Endothelial cell of umbilical vein (primary cell): ENCODE results near the gene TMSB10. TPM values are rescaled to one million over a fixed set of nuclear protein-coding genes. Genes with fewer than 3 reads are reported as not detected.
"Not testable (repeated sequence)": the region's sequence is repeated elsewhere in the genome, so short reads cannot be mapped to it uniquely, and the experiment has no call there.

ENCODE experiments used
- BruUV-seq: library from RNA; stranded (reverse); fragments of 400-500 nt; replicated peaks from 2 replicates; lab custom pipeline; 2021; lab: Mats Ljungman, UMichigan
- CTCF ChIA-PET: fragments of 300-600, 350-600 bp; sonication (Branson Sonifier 250); formaldehyde crosslinking; loops from one replicate; lab custom pipeline; 2021; ENCODE audit warnings: antibody characterized with exemption, inconsistent platforms; lab: Charles Lee
- POLR2A ChIA-PET: fragments of 300-600, 350-600 bp; sonication (Branson Sonifier 250); formaldehyde crosslinking; loops from one replicate; lab custom pipeline; 2021; ENCODE audit warnings: antibody characterized with exemption, inconsistent platforms; lab: Charles Lee
- DNase-seq: peaks from one replicate; pipeline ENCODE4 v3.0.0-alpha.2; 2011; ENCODE audit warnings: low read depth, low spot score
- FAIRE-seq: peaks from 2 replicates; lab custom pipeline; 2011; peaks lifted over from hg19 to GRCh38; lab: Jason Lieb, UNC
- H2AFZ ChIP-seq: 2 replicates; pipeline ENCODE4 v1.6.0; 2012; ENCODE audit warnings: low read depth, low read length, control low read depth, inconsistent platforms
- H3K27ac ChIP-seq: 2 replicates; pipeline ENCODE4 v1.5.1; 2011; ENCODE audit warnings: low read depth, mild to moderate bottlenecking, control low read depth, low read length, moderate library complexity; ENCODE audit not compliant: insufficient read depth
- H3K27me3 ChIP-seq, 2 experiments: 2 replicates each; pipeline versions ENCODE4 v1.6.0 to v1.6.1; 2011; ENCODE audit warnings: low read length in 2 of 2, mixed read lengths in 1 of 2; ENCODE audit not compliant: control insufficient read depth in 2 of 2, insufficient read depth in 2 of 2
- H3K36me3 ChIP-seq, 2 experiments: 2 replicates in 1 of 2; 3 replicates in 1 of 2; pipeline ENCODE4 v1.5.1; 2011; ENCODE audit warnings: low read length in 2 of 2, mild to moderate bottlenecking in 1 of 2, moderate library complexity in 1 of 2; ENCODE audit not compliant: control insufficient read depth in 2 of 2, insufficient read depth in 2 of 2; ENCODE audit errors: extremely low read depth in 1 of 2
- H3K4me1 ChIP-seq: 3 replicates; pipeline ENCODE4 v1.5.1; 2011; ENCODE audit warnings: mild to moderate bottlenecking, low read length; ENCODE audit not compliant: control insufficient read depth, insufficient read depth; ENCODE audit errors: extremely low read depth
- H3K4me2 ChIP-seq: 2 replicates; pipeline ENCODE4 v1.6.1; 2011; ENCODE audit warnings: low read length, control low read depth, mixed read lengths; ENCODE audit not compliant: insufficient read depth
- H3K4me3 ChIP-seq, 3 experiments: fragments of 200-600 bp in 1 of 3; sonication (generic), shearing (Covaris generic) in 1 of 3; replicated peaks in 1 of 3; 2 replicates each; pipeline ENCODE4 v1.5.1; 2011 to 2016; ENCODE audit warnings: control low read depth in 3 of 3, low read length in 3 of 3, mild to moderate bottlenecking in 2 of 3, inconsistent platforms in 1 of 3, low read depth in 1 of 3, moderate library complexity in 1 of 3; ENCODE audit not compliant: insufficient read depth in 1 of 3
- H3K79me2 ChIP-seq: 2 replicates; pipeline ENCODE4 v1.6.0; 2012; ENCODE audit warnings: low read length, inconsistent platforms; ENCODE audit not compliant: control insufficient read depth, insufficient read depth
- H3K9ac ChIP-seq: replicated peaks from 2 replicates; pipeline ENCODE3; 2011; ENCODE audit warnings: low read length, control low read depth; ENCODE audit not compliant: insufficient read depth; ENCODE audit errors: extremely low read depth
- H3K9me1 ChIP-seq: replicated peaks from 3 replicates; pipeline ENCODE4 v1.6.0; 2011; ENCODE audit warnings: mild to moderate bottlenecking, low read length; ENCODE audit not compliant: control insufficient read depth, insufficient read depth; ENCODE audit errors: extremely low read depth
- H3K9me3 ChIP-seq: replicated peaks from 2 replicates; pipeline ENCODE4 v1.5.1; 2012; ENCODE audit warnings: low read length, inconsistent platforms; ENCODE audit not compliant: control insufficient read depth, insufficient read depth
- H4K20me1 ChIP-seq: replicated peaks from 2 replicates; pipeline ENCODE3; 2011; ENCODE audit warnings: mild to moderate bottlenecking, low read length; ENCODE audit not compliant: control insufficient read depth, insufficient read depth; ENCODE audit errors: extremely low read depth
- CTCF ChIP-seq, 2 donors: IDR thresholded peaks; 1 replicate in 1 of 2; 2 replicates in 1 of 2; pipeline ENCODE4 v1.5.1; 2011; ENCODE audit warnings: low read length in 2 of 2, mild to moderate bottlenecking in 2 of 2, moderate library complexity in 2 of 2, control low read depth in 1 of 2, inconsistent platforms in 1 of 2, low read depth in 1 of 2; ENCODE audit not compliant: insufficient read depth in 1 of 2; ENCODE audit errors: extremely low read depth in 1 of 2
- EZH2 ChIP-seq: IDR thresholded peaks from 2 replicates; pipeline ENCODE4 v1.6.1; 2012; ENCODE audit warnings: borderline replicate concordance, low read depth, mild to moderate bottlenecking, moderate library complexity, low read length, inconsistent platforms; ENCODE audit not compliant: severe bottlenecking
- FOS ChIP-seq: IDR thresholded peaks from 2 replicates; pipeline ENCODE4 v1.6.1; 2011; ENCODE audit warnings: mild to moderate bottlenecking, low read length, moderate library complexity, borderline replicate concordance; ENCODE audit not compliant: insufficient read depth
- GATA2 ChIP-seq: IDR thresholded peaks from 2 replicates; pipeline ENCODE4 v1.7.0; 2011; ENCODE audit warnings: low read depth, mild to moderate bottlenecking, moderate library complexity, mixed read lengths, low read length; ENCODE audit not compliant: insufficient read length, insufficient read depth
- JUN ChIP-seq: IDR thresholded peaks from 2 replicates; pipeline ENCODE4 v1.6.1; 2011; ENCODE audit warnings: borderline replicate concordance, low read depth; ENCODE audit not compliant: insufficient read length, insufficient read depth
- MAX ChIP-seq: IDR thresholded peaks from 2 replicates; pipeline ENCODE4 v1.6.1; 2011; ENCODE audit not compliant: insufficient read depth, insufficient read length
- MYC ChIP-seq: IDR thresholded peaks from one replicate; pipeline ENCODE4 v1.6.1; 2011; ENCODE audit warnings: mild to moderate bottlenecking, low read depth, low read length
- POLR2A ChIP-seq: IDR thresholded peaks from 2 replicates; pipeline ENCODE4 v1.6.1; 2012; ENCODE audit warnings: low read depth, mild to moderate bottlenecking, control low read depth, low read length
- POLR2AphosphoS5 ChIP-seq: IDR thresholded peaks from 2 replicates; pipeline ENCODE4 v1.6.1; 2012; ENCODE audit warnings: low read depth, mild to moderate bottlenecking, control low read depth, low read length, moderate library complexity; ENCODE audit not compliant: insufficient read depth
- dilution Hi-C: fragments of 300-500 bp; cut with MboI; formaldehyde crosslinking; loops from one replicate; pipeline ENCODE4 v1.15.0; 2019; ENCODE audit warnings: low sequenced_read_pairs; ENCODE audit not compliant: extremely low pct_ligation_motif_present
- intact Hi-C: fragments of 100-400 bp; cut with micrococcal nuclease; formaldehyde crosslinking; loops from one replicate; pipeline ENCODE4 v1.10.0; 2022
- polyA plus RNA-seq, 4 experiments: library from polyadenylated mRNA; depleted of rRNA in 3 of 4; stranded (reverse) in 3 of 4; unstranded in 1 of 4; fragments of >200 nt; gene quantifications; 2 replicates each; pipeline versions ENCODE4 v1.2.1 to v1.2.3, GENCODE V29; 2011 to 2012; ENCODE audit warnings: missing spikeins in 1 of 4
- total RNA-seq: library from RNA; stranded (reverse); gene quantifications from 2 replicates; pipeline ENCODE4 v1.2.3, GENCODE V29; 2021

The TMSB10 gene
- total and polyA plus RNA-seq, 2 donors (not counting 3 experiments of a cell fraction or from before 2014, with no cell fraction given): 2,774 to 4,015 TPM

GRCh38 chr2:84914334-84914733 is 8.9 kb downstream of the TMSB10 start:
- Histone ChIP-seq H3K9me3 (no peaks in the 10 kb centered on the region), H3K27me3 (no peaks in the 10 kb centered on the region), H3K4me2 (no peak overlapping the region), H3K27ac (no peak overlapping the region), H3K4me3 (no peak overlapping the region), H4K20me1 (no peaks in the 10 kb centered on the region), H3K36me3 (no peaks in the 10 kb centered on the region), H2AFZ (no peak overlapping the region), H3K9me1 (no peaks in the 10 kb centered on the region), H3K9ac (no peak overlapping the region), H3K4me1 (peaks cover 4% of the 10 kb centered on the region), H3K79me2 (no peaks in the 10 kb centered on the region)
- ChIA-PET CTCF (interaction anchor here (1.2 kb wide), 1 partner anchor 11 kb away, joined by 4 read pairs; no protein-coding TSS in a partner anchor), POLR2A (no interaction called here)
- dilution Hi-C loops: no loop called here
- intact Hi-C loops: no loop called here
- no peak for TF ChIP-seq CTCF (IDR thresholded peaks at IDR 0.05; ENCODE audit: extremely low read depth in 1 of 2, insufficient read depth in 1 of 2, low read depth in 1 of 2, low read length in 2 of 2)
- TF ChIP-seq POLR2AphosphoS5: no peak
- TF ChIP-seq MAX: no peak
- TF ChIP-seq MYC: no peak
- TF ChIP-seq EZH2: no peak
- TF ChIP-seq POLR2A: no peak
- TF ChIP-seq JUN: no peak
- TF ChIP-seq GATA2: no peak
- TF ChIP-seq FOS: no peak
- FAIRE-seq (no peak), DNase-seq (no peak)
- no TSS peak for BruUV-seq

GRCh38 chr2:84915675-84916074 is 10.2 kb downstream of the TMSB10 start:
- POLR2A ChIA-PET, H3K9ac ChIP-seq, H3K9me3 ChIP-seq, H3K36me3 ChIP-seq, H3K79me2 ChIP-seq, H3K27ac ChIP-seq, DNase-seq, H3K4me3 ChIP-seq, intact Hi-C loops, H3K9me1 ChIP-seq, dilution Hi-C loops, H3K4me2 ChIP-seq, H2AFZ ChIP-seq, FAIRE-seq, BruUV-seq, H4K20me1 ChIP-seq, H3K27me3 ChIP-seq: not testable (repeated sequence)
- CTCF ChIA-PET: interaction anchor here (2.2 kb wide), 1 partner anchor 10 kb away, joined by 12 read pairs; no protein-coding TSS in a partner anchor
- peaks cover 17% of the 10 kb centered on the region for H3K4me1 ChIP-seq

- H3K9me3 ChIP-seq, BruUV-seq, H3K27ac ChIP-seq, H3K27me3 ChIP-seq, H3K4me2 ChIP-seq, DNase-seq, H4K20me1 ChIP-seq, H3K36me3 ChIP-seq, H3K9me1 ChIP-seq, dilution Hi-C loops, POLR2A ChIA-PET, H3K4me3 ChIP-seq, H3K9ac ChIP-seq, H3K79me2 ChIP-seq, intact Hi-C loops, H2AFZ ChIP-seq: not testable (repeated sequence)
- peaks cover 17% of the 10 kb centered on the region for H3K4me1 ChIP-seq
- CTCF ChIA-PET: interaction anchor here (2.2 to 4.2 kb wide), 2 partner anchors 8 to 10 kb away, joined by 12 to 27 read pairs; no protein-coding TSS in a partner anchor
- FAIRE-seq: peak; percentile 4
Observed at GRCh38 chr2:84917821-84918220, 12.4 kb downstream of the TMSB10 start.
